NCI-H82 (cell line): ENCODE measurements around the gene STARD10.
"Not testable (repeated sequence)": the region's sequence is repeated elsewhere in the genome, so short reads cannot be mapped to it uniquely, and the experiment has no call there.

Source experiments
- DNase-seq: peaks from one replicate; lab custom pipeline; 2025; lab: John Stamatoyannopoulos, UW

STARD10 gene

DNA sequence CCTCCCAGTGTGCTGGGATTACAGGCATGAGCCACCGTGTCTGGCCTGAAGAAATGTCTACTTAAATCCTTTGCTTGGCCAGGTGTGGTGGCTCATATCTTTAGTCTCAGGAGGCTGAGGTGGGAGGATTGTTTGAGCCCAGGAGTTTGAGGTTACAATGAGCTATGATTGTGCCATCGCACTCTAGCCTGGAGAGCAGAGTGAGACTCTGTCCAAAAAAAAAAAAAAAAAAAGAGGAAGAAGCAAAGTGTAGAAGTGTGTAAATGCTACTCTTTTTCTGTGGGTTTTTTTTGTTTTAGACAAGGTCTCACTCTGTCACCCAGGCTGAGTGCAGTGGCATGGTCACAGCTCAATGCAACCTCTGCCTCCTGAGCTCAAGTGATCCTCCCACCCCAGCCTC lies 13.9 kb upstream of the STARD10 start:
- DNase-seq, result no peak

DNA sequence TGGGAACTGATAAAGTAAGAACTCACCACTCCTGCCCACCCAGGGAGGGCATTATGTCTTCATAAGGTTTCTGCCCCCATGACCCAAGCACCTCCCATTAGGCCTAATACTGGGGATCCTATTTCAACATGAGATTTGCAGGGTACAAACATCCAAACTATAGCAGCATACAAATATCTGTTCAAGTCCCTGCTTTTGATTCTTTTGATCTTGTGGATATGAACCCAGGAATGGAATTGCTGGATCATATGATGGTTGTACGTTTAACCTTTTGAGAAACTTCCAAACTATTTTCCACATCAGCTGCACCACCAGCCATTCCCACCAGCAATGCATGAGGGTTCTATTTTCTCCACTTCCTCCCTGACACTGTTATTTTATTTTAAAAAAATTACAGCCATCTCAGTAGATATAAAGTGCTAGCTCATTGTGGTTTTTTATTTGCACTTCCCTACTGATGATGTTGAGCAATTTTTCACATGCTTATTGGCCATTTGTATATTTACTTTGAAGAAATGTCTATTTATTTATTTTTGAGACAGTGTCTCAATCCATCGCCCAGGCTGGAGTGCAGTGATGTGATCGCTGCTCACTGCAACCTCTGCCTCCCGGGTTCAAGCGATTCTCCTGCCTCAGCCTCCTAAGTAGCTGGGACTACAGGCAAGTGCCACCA lies 13.3 kb upstream of the STARD10 start:
- DNase-seq, result no peak

DNA sequence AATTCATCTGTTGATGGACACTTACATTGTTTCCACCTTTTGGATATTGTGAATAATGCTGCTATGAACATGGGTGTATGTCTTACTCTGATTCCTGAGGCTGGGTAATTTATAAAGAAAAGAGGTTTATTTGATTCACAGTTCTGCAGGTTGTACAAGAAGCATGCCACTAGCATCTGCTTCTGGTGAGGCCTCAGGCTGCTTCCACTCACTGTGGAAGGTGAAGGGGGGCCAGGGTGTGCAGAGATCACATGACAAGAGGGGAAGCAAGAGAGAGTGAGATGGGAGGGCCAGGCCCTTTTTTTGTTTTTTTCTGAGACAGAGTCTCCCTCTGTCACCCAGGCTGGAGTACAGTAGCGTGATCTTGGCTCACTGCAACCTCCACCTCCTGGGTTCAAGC lies 12.5 kb upstream of the STARD10 start:
- DNase-seq, result not testable (repeated sequence)

DNA sequence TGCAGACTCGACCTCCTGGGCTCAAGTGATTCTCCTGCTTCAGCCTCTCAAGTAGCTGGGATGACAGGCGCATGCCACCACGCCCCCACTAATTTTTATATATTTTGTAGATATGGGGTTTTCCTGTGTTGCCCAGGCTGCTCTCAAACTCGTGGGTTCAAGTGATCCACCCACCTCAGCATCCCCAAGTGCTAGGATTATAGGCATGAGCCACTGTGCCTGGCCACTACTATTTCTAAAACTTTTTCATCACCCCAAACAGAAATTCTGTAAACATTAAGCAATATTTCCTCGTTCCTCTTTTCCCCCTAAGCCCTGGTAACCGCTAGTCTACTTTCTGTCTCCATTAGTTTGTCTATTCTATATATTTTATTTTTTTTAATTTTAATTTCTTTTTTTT lies 11.4 kb upstream of the STARD10 start:
- no peak for DNase-seq

DNA sequence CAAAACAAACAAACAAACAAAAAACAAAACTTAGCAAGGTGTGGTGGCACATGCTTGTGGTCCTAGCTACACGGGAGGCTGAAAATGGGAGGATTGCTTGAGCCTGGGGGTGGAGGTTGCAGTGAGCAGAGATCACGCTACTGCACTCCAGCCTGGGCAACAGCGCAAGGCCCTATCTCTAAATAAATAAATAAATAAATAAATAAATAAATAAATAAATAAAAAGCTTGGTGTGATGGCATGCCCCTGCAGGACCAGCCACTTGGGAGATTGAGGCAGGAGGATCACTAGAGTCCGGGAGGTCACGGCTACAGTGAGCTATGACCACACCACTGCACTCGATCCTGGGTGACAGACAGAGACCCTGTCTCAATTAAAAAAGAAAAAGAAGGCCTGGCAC lies 9.0 kb upstream of the STARD10 start:
- no peak for DNase-seq

DNA sequence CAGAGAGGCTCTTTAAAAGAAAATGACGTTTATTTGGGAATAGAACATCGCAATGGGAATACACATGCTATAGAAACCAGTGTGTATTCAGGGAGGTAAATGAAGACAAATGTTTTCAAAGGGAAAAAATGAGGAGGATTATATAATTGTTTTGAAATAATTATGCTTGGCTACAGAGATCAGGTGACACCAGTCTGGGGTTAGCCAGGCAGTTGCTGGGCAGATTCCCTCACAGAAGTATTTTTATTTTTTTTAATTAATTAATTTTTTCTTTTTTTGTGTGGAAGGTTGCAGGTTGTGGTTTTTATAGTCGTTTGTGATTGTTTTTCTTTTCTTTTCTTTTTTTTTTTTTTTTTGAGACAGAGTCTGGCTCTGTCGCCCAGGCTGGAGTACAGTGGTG lies 5.6 kb upstream of the STARD10 start:
- no peak for DNase-seq

DNA sequence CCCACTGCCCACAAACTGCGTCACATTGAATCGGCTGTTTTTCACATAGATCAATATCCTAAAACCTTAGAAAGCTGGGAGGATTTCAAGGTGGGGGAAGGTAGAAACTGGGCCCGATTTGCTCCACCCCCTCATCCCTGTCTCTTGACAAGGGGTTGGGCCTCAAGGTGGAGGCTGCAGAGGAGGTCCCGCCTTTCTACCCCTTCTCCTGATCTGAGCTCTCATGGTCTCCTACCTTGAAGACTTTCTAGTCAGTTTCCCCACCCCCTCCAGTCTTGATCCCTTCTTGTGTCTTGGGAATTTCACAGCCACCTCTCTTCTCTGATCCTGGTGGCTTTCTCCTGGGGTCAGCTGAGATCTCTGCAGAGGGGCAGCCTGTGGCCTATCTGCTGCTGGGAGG lies 4.5 kb upstream of the STARD10 start:
- DNase-seq, result no peak

DNA sequence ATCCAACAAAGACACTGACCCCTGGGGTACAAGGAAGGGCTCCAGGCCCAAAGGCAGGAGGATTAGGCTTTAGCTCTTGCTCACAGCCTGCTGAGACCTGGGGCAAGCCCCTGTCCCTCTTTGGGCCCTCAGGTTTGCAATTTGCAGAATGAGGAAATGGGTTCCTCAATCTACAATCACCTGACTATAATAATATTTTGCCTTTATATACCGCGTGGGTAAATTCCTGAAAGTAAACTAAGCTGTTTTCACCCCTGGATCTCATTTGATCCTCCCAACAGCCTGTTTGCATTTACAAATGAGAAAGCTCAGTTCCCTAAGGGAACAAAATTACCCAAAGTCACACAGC lies 797 bp downstream of the STARD10 start:
- no peak for DNase-seq

DNA sequence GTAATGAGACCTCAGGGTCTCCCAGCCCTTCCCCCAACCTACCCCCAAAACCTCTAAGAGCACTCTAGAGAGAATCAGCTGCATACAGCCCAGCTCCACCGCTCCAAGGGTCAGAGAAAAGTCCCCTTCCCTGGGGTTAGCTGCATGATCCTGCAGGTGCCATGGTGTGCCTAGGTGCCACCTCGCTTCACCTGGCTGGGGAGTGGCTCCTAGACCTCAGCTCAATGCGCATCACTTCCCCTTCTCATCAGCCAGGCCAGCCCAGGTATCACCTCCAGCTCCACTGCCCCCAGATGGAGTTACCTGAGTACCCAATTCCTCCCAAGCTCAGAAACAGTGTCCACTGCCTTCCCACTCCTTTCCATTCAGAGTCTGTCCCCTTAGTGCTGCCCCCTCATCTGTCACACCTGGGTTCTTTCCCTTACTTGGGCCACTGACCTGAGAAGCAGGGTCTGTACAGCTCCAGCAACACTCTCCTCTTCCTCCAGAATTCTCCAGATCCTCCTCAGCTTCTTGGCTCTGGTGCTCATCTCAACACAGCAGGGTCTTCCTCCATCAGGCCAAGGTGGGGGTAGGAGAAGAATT lies 1.3 kb downstream of the STARD10 start:
- DNase-seq, result no peak

DNA sequence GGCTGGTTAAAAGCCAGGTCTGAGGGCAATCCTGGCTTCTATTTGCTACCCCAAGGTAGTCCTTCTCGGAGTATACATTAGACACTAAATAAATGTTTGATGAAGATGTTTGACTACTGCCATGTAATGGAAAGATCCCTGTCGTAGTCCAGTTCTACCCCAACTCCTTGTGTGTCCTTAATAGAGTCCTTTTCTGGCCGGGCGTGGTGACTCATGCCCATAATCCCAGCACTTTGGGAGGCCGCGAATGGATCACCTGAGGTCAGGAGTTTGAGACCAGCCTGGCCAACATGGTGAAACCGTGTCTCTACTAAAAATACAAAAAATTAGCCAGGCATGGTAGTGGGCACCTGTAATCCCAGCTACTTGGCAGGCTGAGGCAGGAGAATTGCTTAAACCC lies 2.6 kb downstream of the STARD10 start:
- DNase-seq, result not testable (repeated sequence)

DNA sequence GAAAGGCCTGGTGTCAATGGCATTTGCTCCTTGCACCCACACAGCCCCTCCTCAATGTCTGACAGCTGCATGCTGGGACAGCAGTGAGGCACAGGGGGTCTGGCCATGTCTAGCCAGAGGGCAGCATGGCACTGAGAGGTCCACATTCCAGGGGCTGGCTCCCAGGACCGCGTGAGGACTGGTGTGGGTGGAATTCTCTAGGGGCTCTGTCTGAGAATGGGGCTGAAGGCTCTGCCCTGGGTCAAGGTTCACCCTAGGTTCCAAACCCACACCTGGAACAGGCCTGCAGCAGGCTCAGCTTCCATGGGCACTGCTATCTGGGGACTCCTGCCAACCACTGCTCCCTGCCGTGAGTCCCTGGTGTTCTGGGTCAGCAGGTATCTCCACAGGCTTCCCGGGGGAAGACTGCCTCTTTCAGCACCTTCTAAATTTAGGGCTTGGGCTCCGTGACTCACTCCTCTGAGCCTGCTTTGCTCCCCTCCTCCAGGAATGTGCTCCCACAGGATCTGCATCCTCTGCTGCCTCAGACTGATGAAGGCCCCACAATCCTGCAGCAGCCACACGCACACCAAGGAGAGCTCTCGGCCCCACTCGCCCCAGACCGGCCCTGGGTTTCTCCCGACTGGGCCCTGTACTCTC lies 4.2 kb downstream of the STARD10 start:
- DNase-seq, result no peak

DNA sequence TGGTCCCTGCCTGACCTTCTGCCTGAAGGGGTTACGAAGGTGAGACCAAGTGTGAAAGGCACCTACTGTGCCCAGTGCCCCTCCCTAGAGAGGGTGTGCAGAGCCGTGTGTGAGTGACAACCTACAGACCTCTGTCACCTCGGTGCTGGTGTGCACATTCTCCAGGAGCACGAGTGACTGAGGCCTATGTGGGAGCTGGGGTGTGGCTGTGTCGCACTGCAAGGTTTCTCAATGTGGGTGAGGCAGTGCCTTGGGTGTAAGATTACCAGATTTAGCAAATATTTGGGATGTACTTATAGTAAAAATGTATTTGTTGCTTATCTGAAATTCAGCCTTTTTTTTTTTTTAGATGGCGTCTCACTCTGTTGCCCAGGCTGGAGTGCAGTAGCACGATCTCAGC lies 5.6 kb downstream of the STARD10 start:
- DNase-seq, result no peak

DNA sequence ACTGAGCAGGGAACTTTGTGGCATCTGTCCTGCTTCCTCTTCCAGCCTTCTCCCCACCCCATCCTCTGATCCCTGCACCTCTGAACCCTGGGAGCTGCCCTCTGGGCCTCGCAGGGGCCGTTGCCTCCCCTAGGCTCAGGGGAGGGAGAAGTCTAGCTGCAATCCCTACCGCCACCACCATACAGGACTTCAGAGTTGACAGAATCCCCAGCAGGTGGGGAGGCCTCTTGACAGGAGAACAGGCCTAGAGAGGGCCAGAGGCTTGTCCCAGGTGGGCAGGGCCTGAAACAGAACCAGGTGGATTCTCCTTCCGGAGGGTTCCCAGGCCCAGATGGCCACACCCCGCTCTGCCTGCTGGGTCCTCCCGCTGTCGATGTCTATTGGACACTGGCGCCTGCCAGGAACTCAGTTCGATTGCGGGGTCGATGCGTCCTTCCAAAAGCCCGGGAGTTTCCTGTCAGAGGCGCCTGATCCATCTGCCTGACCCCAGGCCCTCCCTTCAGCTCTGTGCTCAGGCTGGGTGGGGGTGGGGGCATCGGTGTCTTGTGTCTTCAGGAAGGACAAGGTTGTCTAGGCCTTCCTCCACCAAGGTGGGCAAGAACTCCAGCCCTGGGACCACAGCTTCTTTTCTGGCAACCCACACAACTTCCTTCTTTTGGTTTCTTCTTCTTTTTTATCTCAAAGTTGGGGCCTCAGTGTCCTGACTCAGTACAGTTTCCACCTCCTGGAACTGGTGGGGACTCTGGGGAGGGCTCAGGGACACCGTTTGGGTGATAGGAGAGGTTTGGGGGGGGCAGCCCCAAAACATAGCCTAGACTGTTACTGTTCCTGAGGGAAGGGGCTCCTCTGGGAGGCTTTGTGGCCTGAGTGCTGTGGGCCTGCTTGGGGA lies 6.4 kb downstream of the STARD10 start:
- DNase-seq, result peak; percentile 49

DNA sequence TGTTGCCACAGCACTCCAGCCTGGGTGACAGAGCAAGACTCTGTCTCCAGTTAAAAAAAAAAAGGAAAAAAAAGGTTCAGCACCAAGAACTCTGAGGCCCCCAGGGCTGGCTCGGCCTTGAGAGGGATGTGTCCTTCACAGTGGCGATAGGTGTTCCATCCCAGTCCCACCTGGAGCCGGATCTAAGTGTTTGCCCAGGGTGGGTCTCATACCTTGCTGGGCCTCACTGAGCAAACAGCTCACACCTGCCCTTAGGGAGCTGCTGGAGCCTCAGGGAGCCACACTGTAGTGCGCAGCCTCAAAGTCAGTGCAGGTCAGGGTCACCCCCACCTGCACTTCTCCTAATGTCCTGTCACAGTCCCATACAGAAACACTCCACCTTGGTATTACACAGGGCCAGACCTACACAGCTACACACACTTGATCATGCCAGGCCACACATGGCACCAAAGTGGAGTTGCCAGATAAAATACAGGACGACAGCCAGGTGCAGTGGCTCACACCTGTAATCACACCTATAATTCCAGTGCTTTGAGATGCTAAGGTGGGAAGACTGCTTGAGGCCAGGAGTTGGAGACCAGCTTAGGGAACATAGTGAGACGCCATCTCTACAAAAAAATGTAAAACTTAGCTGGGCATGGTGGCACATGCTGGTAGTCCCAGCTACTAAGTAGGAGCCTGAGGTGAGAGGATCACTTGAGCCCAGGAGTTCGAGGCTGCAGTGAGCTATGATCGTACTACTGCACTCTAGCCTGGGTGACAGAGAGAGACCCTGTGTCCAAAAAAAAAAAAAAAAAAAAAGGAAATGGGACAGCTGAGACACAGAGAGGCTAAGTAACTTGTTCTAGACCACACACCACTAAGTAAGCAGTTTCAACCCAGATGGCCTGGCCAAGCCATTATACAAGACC lies 7.3 kb downstream of the STARD10 start:
- no peak for DNase-seq

DNA sequence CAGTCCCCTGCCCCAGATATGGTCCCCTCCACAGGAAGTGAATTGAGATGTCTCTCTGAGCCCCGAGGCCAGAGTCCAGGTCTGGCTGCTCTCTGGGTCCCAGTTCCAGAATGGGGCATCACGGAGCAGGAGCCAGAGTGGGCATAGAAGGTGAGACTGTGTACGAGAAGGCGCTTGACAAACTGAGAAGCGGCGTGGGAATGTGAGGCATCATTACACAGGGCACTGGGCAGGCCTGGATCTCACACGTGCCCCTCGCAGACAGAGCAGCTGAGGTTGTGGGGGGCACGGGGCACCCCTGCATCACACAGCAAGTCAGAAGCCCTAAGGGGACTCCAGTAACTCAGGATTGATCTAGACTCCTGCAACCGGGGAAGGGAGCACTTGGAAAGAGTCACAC lies 9.2 kb downstream of the STARD10 start:
- no peak for DNase-seq

DNA sequence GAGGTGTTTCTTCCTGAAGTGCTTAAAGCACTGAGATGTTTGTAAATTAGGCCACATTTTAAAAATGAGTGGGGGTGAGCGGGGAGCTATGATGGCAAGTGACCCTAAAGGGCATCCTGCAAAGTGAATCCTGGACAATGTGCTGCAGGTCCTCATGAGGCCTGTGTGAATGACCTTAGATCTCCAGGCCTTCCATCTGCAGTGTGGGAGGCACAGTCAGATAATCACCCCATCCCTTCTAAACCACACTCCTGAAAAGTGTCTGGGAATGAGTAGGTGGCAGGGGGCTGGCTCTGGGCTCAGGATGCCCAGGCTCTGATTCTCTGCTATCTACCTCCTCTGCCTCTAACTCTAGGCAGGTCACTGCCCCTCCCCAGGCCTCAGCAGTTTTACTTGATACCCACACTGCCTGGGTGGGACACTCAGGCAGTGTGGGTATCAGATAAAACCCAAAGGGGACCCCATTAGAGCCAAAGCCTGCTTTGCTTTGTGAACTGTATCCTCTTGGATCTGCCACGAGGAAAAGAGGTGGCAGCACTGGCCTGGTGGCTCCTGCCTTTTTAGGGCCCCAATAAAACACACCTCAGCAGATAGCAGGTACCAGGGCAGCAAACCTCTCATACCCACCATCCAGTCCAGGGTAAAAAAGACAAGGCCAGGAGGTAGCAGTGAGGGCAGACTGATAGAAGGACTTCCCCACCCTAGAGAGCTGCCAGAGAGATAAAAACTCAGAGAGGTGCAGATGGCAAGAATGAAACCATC lies 10.5 kb downstream of the STARD10 start:
- DNase-seq, result no peak

DNA sequence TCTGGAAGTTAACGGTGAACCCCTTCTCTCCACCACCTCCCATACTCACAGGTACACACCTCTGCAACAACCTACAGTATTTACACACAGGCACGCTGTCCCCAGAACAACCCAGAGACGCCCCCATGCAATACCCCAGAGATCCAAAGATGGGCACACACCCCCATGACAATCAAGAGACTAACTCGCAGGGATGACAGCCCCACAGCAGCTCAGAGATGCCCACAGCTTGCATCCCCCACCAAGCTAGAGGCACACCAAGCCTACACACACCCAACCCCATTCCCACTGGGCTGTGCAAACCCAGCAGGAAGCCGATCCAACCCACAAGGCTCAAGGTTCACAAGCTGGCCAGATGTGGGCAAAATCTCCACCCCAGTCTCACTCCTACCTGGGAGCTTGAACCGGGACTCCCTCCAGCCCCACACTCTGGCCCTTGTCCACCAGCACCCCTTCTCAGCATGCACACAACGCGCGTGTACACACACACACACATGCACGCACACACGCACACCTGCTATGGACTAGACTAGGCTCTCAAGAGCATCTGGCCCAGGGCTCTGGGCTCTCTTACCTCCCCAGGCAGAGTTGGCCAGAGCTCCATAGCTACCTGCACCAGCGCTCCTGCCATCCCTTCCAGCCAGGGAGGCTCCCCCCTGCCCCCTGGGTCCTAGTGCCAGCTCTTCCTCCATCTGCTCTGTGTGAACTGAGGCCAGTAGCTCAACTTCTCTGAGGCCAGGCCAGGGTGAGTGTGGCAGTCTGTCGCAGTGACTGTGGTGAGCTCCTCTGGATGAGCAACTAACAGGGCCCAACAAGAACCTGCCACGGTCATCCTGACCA lies 11.5 kb downstream of the STARD10 start:
- DNase-seq, result peak; percentile 31

DNA sequence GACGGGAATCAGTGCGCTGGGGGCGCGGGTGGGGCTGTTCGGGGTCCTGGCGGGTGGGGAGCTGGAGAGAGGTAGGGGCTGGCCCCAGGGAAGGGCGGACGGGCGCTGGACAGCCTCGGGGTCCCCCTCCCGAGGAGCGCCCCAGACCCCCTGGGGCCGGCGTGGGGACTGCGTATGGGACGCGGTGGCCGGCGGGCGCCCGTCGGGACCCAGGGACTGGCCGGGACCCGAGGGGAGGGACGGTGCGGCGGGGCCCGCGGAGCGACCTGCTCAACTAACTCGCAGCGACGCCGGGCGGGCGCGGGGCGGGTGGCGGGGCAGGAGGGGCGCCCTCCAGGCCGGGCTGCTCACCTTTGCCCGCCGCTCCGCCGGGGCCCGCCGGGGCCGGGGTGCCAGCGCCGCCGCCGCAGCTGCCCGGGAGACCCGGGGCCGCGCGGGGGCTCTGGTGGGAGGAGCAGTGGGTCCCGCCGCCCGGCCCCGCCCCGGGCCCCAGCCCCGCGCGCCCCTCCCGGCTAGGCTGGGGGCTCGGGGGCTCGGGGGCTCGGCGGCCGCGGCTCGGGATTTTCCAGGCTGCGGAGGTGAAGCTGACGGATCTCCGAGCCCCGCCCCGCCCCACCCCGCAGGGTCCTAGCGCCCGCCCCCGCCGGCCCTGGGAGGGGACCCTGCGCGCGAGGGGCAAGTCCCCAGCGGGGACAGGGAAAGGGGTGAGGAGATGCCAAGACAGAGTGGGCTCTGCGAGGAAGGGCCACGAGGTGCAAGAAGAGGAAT lies 12.3 kb downstream of the STARD10 start:
- peak; percentile 57 for DNase-seq

DNA sequence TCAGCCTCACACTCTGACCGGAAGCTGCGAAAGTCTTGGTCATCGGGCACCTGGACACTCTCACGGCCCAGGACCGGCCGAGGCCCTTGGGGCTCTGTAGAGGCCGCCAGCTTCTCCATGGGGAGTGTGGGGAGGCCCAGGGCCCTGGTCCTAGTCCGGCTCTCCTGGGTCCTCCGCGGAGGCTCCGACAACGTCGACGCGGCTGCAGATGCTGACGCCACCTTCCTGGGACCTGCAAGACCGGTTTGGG lies 12.9 kb downstream of the STARD10 start:
- no peak for DNase-seq
